IgD-negative memory B cell (primary cell): ENCODE measurements around the gene HNF1B. TPM values are rescaled to one million over a fixed set of nuclear protein-coding genes. Genes with fewer than 3 reads are reported as not detected.

Experiments used
- H3K27ac Mint-ChIP-seq, 3 donors: one replicate each; pipeline ENCODE4 v1.8.0; 2020 to 2022; ENCODE audit warnings: mild to moderate bottlenecking in 3 of 3, mixed read lengths in 3 of 3, moderate library complexity in 1 of 3
- H3K27me3 Mint-ChIP-seq: one replicate; pipeline ENCODE4 v1.8.0; 2021; ENCODE audit warnings: mixed read lengths
- H3K36me3 Mint-ChIP-seq: one replicate; pipeline ENCODE4 v1.8.0; 2020; ENCODE audit warnings: mild to moderate bottlenecking, mixed read lengths
- H3K4me1 Mint-ChIP-seq, 3 donors: one replicate each; pipeline ENCODE4 v1.8.0; 2020 to 2022; ENCODE audit warnings: mixed read lengths in 3 of 3, mild to moderate bottlenecking in 1 of 3
- H3K4me3 Mint-ChIP-seq, 4 donors: one replicate each; pipeline ENCODE4 v1.8.0; 2020 to 2022; ENCODE audit warnings: mild to moderate bottlenecking in 4 of 4, mixed read lengths in 4 of 4, moderate library complexity in 3 of 4
- H3K9me3 Mint-ChIP-seq, 3 donors: one replicate each; pipeline ENCODE4 v1.8.0; 2020 to 2021; ENCODE audit warnings: mixed read lengths in 3 of 3, mild to moderate bottlenecking in 1 of 3
- polyA plus RNA-seq: library from polyadenylated mRNA; unstranded; fragments of 300-500 nt; fragmentation: Illumina TruSeq; gene quantifications from one replicate; pipeline ENCODE4 v1.2.3, GENCODE V29; 2021

The HNF1B gene
- polyA plus RNA-seq, 1 donor from 2014 or later: not detected

GRCh38 chr17:37710344-37710886, 34.4 kb downstream of the HNF1B start:
- Mint-ChIP-seq H3K4me3 (no peak overlapping the region), H3K4me1 (no peaks in the 10 kb centered on the region), H3K27me3 (peaks cover 10% of the 10 kb centered on the region), H3K36me3 (no peaks in the 10 kb centered on the region), H3K9me3 (no peaks in the 10 kb centered on the region), H3K27ac (no peak overlapping the region)

GRCh38 chr17:37708616-37709212, 36.1 kb downstream of the HNF1B start:
- Mint-ChIP-seq H3K27me3 (peaks cover 10% of the 10 kb centered on the region), H3K36me3 (no peaks in the 10 kb centered on the region), H3K4me3 (no peak overlapping the region), H3K9me3 (no peaks in the 10 kb centered on the region), H3K27ac (no peak overlapping the region), H3K4me1 (no peaks in the 10 kb centered on the region)

DNA sequence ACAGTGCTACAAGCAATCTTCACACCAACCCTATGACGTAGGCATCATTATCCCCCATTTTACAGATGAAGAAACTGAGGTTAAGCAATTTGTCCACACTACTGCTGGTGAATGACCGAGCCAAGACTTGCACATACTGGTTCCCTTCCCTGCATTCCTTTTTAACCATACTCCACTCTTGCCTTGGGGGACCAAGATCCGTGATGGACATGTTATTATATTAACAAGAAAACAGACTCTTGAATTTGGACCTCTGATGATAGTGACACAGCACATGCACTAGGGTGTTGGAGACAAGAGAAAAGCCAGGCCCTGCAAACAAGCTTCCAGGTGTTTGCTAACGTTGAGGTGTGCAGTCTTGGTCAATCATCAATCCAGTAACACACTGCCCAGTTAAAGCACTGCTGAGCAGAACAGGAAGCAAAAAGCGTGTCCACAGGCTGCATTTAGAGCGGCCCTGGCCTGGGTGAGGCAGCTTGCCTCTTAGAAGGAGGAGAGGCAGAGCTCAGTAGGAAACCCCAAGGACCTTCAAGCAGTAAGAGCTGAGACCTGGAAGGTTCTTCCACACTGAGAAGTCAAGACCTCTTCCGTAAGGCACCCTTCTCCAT, 36.7 kb downstream of the HNF1B start:
- Mint-ChIP-seq H3K27ac (no peak overlapping the region), H3K9me3 (no peaks in the 10 kb centered on the region), H3K27me3 (peaks cover 10% of the 10 kb centered on the region), H3K4me3 (no peak overlapping the region), H3K4me1 (no peaks in the 10 kb centered on the region), H3K36me3 (no peaks in the 10 kb centered on the region)

- Mint-ChIP-seq H3K4me1 (peaks cover 0 to 1% (median 1%) of the 10 kb centered on the region in 3 donors), H3K4me3 (no peak overlapping the region), H3K36me3 (no peaks in the 10 kb centered on the region), H3K9me3 (no peaks in the 10 kb centered on the region), H3K27ac (no peak overlapping the region), H3K27me3 (peaks cover 4% of the 10 kb centered on the region)
Measured at GRCh38 chr17:37706446-37706845, 38.4 kb downstream of the HNF1B start.

- H3K27me3 Mint-ChIP-seq: peaks cover 3% of the 10 kb centered on the region
- no peaks in the 10 kb centered on the region for H3K9me3 Mint-ChIP-seq
- peak overlapping the region in 1 of 3 donors; percentile 18 for H3K27ac Mint-ChIP-seq
- peaks cover 0 to 1% (median 1%) of the 10 kb centered on the region in 3 donors for H3K4me1 Mint-ChIP-seq
- H3K4me3 Mint-ChIP-seq: no peak overlapping the region
- H3K36me3 Mint-ChIP-seq: no peaks in the 10 kb centered on the region
Measured at GRCh38 chr17:37702598-37702997, 42.3 kb downstream of the HNF1B start.

GRCh38 chr17:37701496-37701898, 43.4 kb downstream of the HNF1B start:
- Mint-ChIP-seq H3K4me1 (peaks cover 0 to 1% (median 1%) of the 10 kb centered on the region in 3 donors), H3K27me3 (peaks cover 7% of the 10 kb centered on the region), H3K36me3 (no peaks in the 10 kb centered on the region), H3K9me3 (no peaks in the 10 kb centered on the region), H3K4me3 (peak overlapping the region in 3 of 4 donors; percentile 42 to 88 (median 86)), H3K27ac (no peak overlapping the region)

DNA sequence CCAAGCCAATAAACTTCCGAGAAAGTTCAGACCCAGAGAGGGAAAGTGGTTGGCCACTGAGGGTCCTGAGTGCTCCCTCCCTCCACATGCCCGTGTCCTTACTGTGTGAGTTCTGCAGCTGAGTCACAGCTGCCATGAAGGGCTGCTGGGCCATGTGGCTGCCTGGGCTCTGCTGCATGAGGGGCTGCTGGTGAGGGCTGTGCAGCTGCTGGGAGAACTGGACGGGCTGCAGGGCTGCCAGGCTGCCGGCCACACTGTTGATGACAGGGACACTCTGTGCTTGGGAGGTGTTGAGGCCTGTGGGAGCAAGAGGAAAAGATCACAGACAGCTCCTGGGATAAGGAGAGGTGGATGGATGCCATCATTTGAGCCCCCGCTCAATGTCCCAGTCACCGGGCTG, 44.0 kb downstream of the HNF1B start:
- Mint-ChIP-seq H3K9me3 (no peaks in the 10 kb centered on the region), H3K27ac (no peak overlapping the region), H3K4me3 (no peak overlapping the region), H3K4me1 (peaks cover 0 to 1% (median 1%) of the 10 kb centered on the region in 3 donors), H3K36me3 (no peaks in the 10 kb centered on the region), H3K27me3 (peaks cover 4% of the 10 kb centered on the region)

DNA sequence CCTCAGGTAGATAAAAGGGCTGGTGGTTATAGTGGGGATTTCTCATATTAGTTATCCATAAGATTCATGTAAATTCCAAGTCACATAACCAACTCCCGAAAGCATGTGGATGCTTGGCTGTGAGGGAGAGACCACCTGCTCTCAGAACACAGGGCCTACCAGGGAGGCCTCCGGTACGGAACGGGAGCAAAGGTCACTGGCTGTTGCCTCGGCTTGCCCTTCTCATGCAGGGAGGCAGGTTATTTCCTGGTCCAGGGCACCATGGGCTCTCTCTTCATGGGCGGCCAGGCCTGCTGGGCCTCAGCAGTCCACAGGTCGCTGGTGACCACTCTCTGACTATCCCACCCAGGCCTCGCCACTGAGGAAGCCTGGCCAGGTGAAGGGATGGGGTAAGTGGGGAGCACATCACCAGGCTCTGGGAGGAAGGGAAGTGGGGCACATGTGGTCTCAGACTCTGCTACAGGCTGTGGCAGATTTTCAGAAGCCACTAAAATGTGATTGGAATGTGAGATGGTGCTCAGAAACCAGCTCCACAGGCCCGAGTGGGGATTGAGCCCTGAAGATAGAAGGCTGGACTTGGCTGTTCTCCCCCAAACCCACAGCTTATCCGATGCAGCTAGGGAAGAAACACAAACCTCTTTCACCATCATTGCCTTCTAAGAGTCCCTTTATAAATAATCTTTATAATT, 45.4 kb downstream of the HNF1B start:
- Mint-ChIP-seq H3K9me3 (peaks cover 0 to 4% (median 0%) of the 10 kb centered on the region in 3 donors), H3K36me3 (no peaks in the 10 kb centered on the region), H3K4me3 (no peak overlapping the region), H3K27me3 (peaks cover 4% of the 10 kb centered on the region), H3K4me1 (peaks cover 0 to 2% (median 1%) of the 10 kb centered on the region in 3 donors), H3K27ac (no peak overlapping the region)

DNA sequence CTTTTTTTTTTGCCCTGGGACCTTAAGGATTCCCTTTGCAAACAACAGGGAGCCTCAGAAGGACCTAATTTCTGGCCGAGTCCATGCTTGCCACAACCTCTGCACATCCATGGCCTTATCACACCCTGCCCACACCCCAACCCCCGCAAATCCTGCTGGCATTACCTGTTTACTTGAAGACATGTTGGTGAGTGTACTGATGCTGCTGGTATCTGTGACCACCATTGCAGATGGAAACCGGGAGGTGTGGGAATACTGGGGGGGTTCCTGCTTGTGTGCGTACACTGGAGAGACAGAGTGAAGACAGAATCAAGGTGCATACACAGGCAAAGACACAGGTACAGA, 46.0 kb downstream of the HNF1B start:
- Mint-ChIP-seq H3K27ac (peak overlapping the region in 1 of 3 donors; percentile 2), H3K9me3 (peaks cover 0 to 4% (median 0%) of the 10 kb centered on the region in 3 donors), H3K36me3 (no peaks in the 10 kb centered on the region), H3K27me3 (peaks cover 4% of the 10 kb centered on the region), H3K4me3 (no peak overlapping the region), H3K4me1 (peaks cover 0 to 2% (median 1%) of the 10 kb centered on the region in 3 donors)

DNA sequence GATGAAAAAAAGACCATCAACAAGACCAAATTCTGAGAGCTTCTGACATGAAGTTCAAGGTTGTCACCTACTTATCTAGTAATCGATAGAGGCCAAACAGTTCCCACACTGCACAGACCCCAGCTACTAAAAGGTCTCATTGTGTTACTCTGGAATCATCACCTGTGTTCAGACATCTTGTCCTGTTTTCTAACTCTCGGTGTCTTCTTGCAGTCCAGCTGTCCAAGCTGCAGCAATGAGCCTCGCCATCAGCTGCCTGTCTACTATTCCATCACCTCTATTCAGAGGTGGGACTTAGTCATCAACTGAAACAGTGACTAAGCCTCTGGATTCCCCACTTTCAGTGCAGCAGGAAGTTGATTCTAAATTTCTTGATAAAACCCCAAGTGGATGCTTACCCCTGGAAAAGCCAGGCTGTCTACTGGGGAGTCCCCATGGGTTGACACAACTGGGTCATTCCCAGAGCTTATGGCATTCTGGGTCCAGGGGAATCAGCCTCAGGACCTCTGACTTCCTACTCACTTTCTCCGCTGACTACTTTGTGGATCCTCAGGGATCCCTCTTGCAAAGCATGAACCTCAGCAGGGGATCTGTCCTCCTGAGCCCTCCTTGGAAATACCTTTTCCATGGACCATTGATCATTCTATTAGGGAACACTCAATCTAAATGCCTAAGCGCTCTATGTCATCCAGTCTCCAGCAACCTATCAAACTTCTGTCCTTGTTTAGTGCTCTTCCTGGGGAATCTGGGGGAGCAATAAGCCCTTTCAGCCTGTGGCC, 46.5 kb downstream of the HNF1B start:
- Mint-ChIP-seq H3K4me3 (no peak overlapping the region), H3K27me3 (peaks cover 4% of the 10 kb centered on the region), H3K4me1 (peaks cover 0 to 5% (median 1%) of the 10 kb centered on the region in 3 donors), H3K36me3 (no peaks in the 10 kb centered on the region), H3K27ac (no peak overlapping the region), H3K9me3 (peaks cover 0 to 4% (median 0%) of the 10 kb centered on the region in 3 donors)

DNA sequence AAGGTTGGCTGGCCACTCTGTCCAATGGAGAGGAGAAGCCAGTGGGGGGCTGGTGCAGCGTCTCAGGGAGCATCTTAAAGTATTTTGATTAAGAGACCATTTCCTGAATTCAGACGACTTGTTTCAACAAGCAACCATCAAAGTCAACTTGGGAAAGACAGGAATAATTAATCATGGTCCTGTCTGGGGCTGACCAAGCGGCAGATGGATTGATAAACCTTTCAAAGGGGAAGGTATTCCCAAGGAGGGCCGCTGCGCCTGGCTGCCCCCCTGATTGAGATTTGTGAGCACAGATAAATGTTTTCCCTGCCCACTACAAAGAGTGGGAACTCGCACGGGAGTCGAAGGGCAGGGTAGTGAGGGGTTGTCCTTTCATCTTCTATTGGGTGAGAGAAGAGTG, 47.5 kb downstream of the HNF1B start:
- Mint-ChIP-seq H3K27me3 (peaks cover 4% of the 10 kb centered on the region), H3K4me1 (peaks cover 0 to 5% (median 1%) of the 10 kb centered on the region in 3 donors), H3K9me3 (peaks cover 0 to 4% (median 0%) of the 10 kb centered on the region in 3 donors), H3K27ac (no peak overlapping the region), H3K36me3 (no peaks in the 10 kb centered on the region), H3K4me3 (no peak overlapping the region)

- H3K9me3 Mint-ChIP-seq: peaks cover 0 to 4% (median 0%) of the 10 kb centered on the region in 3 donors
- no peak overlapping the region for H3K27ac Mint-ChIP-seq
- H3K27me3 Mint-ChIP-seq: peaks cover 4% of the 10 kb centered on the region
- H3K4me1 Mint-ChIP-seq: peaks cover 0 to 4% (median 0%) of the 10 kb centered on the region in 3 donors
- H3K4me3 Mint-ChIP-seq: no peak overlapping the region
- no peaks in the 10 kb centered on the region for H3K36me3 Mint-ChIP-seq
Measured at GRCh38 chr17:37696366-37696765, 48.5 kb downstream of the HNF1B start.

DNA sequence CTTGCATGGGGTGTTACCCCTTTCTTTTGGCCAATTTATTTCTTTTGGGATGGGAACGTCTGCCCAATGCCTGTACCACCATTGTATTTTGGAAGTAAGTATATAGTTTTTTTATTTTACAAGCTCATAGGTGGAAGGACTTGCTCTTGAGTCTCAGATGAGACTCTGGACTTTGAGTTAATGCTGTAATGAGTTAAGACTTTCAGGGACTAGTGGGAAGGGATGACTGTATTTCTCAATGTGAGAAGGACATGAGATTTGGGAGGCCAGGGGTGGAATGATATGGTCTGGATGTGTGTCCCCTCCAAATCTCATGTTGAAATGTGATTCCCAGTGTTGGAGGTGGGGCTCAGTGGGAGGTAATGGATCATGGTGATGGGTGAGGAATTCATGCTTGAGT, 49.1 kb downstream of the HNF1B start:
- H3K27ac Mint-ChIP-seq: no peak overlapping the region
- peaks cover 0 to 4% (median 0%) of the 10 kb centered on the region in 3 donors for H3K4me1 Mint-ChIP-seq
- H3K9me3 Mint-ChIP-seq: peaks cover 0 to 4% (median 0%) of the 10 kb centered on the region in 3 donors
- H3K4me3 Mint-ChIP-seq: no peak overlapping the region
- peaks cover 4% of the 10 kb centered on the region for H3K27me3 Mint-ChIP-seq
- H3K36me3 Mint-ChIP-seq: no peaks in the 10 kb centered on the region

DNA sequence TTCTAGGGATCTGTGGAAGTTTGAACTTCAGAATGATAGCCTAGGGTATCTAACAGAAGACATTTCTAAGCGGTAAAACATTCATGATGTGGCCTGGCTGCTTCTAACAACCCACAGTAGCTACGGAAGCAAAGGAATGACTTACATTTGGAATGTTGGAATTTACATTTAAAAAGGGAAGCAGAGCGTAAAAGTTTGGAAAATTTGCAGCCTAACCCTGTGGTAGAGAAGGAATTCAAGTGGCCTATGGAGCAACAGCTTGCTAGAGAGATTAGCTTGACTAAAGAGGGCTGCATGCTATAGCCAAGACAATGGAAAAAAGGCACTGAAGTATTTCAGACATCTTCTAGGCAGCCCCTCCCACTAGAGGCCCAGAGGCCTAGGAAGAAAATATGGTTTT, 50.1 kb downstream of the HNF1B start:
- peaks cover 0 to 4% (median 0%) of the 10 kb centered on the region in 3 donors for H3K9me3 Mint-ChIP-seq
- peaks cover 2% of the 10 kb centered on the region for H3K36me3 Mint-ChIP-seq
- H3K4me1 Mint-ChIP-seq: peaks cover 0 to 4% (median 0%) of the 10 kb centered on the region in 3 donors
- H3K27me3 Mint-ChIP-seq: peaks cover 4% of the 10 kb centered on the region
- H3K4me3 Mint-ChIP-seq: no peak overlapping the region
- no peak overlapping the region for H3K27ac Mint-ChIP-seq

DNA sequence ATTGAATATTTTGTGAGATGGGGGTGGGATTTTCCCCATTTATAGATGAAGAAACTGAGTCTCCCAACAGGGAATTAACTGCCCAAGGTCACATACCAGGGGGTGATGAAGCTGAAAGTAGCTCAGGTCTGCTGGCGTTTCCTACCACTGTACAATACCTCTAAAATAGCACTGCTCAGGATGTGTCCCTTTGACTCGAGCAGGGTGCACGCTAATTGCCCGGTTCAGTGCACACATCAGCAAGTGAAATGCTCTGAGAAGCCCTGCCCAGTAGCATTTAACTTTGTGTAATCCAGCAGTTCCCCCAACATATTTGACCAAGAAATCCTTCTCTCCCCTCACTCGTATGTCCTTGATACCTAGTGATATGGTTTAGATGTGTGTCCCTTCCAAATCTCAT, 51.5 kb downstream of the HNF1B start:
- Mint-ChIP-seq H3K9me3 (peaks cover 0 to 4% (median 0%) of the 10 kb centered on the region in 3 donors), H3K4me3 (no peak overlapping the region), H3K4me1 (peaks cover 0 to 4% (median 0%) of the 10 kb centered on the region in 3 donors), H3K27me3 (peaks cover 4% of the 10 kb centered on the region), H3K36me3 (peaks cover 2% of the 10 kb centered on the region), H3K27ac (no peak overlapping the region)
